ENCODE measurements around the gene SSTR5.
"Not testable (repeated sequence)": the region's sequence is repeated elsewhere in the genome, so short reads cannot be mapped to it uniquely, and the experiment has no call there.

Gene SSTR5

GRCh38 chr16:1076801-1077576 is 4.4 kb downstream of the SSTR5 start:
- DNase-seq, result no peak

DNA sequence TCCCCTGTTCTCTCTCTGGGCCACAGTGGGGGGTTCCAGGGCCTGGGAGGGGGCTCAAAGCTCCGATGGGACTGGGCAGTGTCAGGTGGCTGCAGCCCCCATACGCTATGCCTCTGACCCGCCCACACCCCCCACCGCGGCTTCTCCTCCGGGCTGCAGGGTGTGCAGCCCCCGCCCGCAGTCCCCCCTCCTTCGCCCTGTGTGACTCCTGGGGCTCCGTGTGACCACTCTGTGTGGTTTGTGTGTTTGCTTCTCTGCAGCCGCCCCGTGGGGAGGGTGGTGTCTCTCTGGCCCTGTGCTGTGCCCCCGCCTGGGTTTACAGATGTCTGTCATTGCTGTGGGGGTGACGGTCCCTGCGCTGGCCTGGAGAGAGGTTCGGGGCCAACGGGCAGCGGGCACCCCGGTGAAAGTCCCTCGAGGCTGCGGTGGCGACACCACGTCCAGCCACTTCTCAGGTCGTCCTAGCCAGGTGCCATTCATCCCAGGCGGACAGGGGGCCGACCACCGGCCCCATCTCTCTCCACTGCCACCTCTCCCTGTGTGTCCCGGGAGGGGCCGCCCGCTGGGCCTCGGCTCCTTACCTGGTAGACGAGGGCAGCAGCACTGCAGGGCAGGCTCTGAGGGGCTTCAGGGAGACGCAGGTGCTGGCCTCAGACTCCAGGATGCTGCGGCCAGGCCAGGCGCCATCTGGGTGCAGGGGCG is 5.5 kb downstream of the SSTR5 start:
- no peak for DNase-seq

DNA sequence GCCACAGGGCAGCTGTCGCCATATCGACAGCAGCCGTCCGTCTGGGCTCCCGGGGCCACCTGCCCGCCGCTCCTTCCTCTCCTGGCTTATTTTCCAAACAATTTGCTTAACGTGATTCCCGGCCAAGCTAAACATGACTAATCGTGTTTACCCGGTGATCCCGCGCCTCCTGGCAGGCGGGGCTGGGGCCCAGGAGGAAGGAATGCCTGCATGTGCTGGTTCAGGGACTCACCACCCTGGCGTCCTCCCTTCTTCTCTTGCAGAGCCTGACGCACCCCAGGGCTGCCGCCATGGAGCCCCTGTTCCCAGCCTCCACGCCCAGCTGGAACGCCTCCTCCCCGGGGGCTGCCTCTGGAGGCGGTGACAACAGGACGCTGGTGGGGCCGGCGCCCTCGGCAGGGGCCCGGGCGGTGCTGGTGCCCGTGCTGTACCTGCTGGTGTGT is 6.1 kb downstream of the SSTR5 start:
- DNase-seq, result no peak

- no peak for DNase-seq
These were observed 6.8 kb downstream of the SSTR5 start for GRCh38 chr16:1079341-1079740.

DNA sequence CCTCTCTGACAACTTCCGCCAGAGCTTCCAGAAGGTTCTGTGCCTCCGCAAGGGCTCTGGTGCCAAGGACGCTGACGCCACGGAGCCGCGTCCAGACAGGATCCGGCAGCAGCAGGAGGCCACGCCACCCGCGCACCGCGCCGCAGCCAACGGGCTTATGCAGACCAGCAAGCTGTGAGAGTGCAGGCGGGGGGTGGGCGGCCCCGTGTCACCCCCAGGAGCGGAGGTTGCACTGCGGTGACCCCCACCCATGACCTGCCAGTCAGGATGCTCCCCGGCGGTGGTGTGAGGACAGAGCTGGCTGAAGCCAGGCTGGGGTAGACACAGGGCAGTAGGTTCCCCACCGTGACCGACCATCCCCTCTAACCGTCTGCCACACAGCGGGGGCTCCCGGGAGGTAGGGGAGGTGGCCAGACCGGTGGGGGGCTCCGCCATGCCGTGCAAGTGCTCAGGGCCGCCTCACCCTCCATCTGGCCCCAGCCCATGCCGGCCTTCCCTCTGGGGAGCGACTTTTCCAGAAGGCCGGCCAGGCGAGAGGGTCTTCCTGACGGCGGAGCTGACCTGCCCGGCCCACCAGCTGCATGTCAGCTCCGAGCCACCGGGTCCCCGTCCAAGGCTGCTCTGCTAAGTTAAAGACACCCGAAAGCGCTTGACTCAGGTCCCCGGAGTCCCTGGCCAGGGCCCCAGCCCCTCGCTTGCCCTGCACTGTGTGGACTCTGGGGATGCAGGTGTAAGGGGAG is 7.4 kb downstream of the SSTR5 start:
- DNase-seq, result no peak

GRCh38 chr16:1080801-1081733 is 8.5 kb downstream of the SSTR5 start:
- no peak for DNase-seq

DNA sequence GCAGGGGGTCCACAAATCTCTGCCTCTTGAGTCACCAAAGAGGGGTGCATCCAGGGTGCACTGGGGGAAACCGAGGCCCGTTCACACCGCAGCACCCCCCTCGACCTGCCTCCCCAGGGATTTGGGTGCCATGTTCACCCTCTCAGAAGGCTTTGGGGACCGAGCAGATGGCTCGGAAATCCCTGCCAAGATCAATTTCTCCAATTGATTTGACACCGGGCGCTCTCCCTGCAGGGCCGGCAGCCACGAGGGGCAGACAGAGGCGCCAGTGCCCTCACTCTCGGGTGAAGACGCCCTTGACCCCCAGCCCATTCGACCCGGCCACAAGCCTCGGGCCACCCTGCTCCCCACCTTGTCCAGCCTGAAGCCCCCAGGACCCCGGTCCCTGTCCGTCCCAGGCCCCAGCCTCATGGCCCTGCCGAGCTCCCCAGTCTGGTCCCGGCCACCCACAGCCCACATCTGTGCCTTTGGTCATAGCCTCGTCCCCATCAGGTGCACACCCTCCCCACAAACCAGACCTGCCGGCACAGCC is 9.3 kb downstream of the SSTR5 start:
- no peak for DNase-seq

DNA sequence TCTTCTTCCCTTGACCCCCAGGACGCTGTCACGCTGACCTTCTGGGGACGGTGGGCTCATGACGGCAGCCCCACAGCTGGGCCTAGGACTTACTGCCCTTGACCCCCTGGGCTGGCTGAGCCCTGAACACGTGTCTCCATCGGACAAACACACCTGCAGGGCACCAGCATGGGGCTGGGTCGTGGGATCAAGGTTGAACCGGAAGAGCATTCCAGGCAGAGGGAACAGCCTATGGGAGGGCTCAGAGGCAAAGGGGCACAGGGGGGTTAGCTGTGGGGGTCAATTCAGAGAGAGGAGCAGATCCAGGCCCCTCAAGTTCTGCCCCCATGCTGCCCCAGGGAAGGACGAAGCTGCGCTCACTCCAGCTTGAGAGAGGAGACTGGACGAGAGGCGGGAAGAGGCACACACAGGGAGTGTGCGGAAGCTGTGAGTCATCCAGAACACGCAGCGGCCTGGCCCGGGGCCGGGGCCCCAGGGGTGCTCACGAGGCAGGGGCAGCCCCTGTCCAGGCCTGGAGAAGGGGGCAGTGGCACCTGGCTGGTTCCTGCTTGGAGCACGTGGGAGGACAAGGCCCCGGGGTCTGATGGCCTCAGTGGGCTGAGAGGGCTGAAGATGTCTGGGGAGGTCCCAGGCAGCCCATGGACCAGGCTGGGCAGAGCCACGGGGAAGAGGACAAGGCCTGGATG is 9.9 kb downstream of the SSTR5 start:
- no peak for DNase-seq

- DNase-seq, result no peak
These were observed 10.6 kb downstream of the SSTR5 start for GRCh38 chr16:1082952-1083675.

GRCh38 chr16:1084971-1085370 is 12.4 kb downstream of the SSTR5 start:
- no peak for DNase-seq

DNA sequence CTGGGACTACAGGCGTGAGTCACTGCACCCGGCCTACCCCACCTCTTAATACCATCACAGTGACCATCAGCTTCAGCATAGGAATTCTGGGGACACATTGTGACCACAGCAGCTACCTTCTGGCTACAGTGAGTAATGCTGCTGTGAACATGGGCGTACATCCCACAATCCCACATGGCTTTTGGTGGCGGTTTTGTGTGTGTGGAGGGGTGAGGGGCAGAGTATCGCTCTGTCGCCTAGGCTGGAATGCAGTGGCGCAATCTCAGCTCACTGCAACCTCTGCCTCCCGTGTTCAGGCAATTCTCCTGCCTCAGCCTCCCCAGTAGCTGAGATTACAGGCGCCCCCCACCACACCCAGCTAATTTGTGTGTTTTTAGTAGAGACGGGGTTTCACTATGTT is 13.9 kb downstream of the SSTR5 start:
- DNase-seq, result not testable (repeated sequence)

DNA sequence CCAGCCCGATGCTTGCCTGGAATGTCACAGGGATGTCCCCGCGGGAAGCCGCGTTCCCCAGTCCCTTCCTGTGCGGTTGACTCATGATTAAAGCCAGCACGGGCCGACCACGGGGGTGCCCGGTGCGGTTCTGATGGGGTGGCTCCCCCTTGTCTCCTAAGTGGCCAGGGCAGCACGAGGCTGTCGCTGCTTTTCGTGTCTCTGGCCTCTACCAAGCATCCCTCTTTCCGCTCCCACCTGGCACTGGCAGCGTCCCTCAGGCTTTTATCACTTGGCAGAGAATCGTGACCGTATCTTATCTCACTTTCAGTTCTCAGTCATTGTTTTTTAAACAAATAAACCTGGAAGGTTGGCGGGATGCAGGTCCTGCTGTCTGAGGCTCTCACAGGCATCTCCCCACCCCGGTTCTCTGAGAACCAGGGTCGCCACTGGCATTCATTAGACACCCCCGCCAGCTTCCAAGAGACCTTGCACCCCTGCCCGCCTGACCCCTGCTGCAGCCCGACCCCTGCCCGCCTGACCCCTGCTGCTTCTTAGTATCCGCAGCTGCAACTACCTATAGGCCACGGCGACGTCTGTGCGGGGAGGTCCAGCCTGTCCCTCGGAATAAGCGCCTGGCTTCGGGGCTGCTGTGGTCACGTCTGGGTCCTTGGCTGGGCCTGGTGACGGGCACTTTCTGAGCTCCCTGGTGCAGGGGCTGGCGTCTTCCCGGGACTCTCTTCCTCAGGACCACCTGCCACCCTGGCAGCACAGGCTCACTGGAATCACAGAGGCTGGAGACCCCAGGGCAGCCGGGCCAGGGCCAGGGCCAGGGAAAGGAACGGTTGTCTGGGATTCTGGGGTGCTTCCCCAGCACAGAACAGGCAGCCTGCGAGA is 16.0 kb downstream of the SSTR5 start:
- DNase-seq, result no peak

DNA sequence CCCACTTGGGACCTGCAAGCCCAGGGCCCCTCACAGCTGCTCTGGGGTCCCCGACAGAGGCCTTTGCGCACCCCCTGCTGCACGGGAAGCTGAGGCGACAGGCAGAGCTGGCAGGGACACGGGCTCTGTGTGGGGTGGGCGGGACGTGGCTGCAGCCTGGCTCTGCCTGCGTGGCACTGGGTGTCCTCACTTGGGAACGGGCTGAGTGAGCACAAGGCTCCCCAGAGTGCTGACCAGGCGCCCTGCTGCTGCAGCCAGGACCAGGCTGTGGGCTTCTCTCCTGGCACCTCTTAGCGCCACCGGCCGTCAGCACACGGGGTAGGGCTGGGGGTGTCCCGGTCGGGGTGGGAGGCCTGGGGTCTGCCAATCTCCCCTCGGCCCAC is 16.9 kb downstream of the SSTR5 start:
- DNase-seq, result no peak

- DNase-seq, result no peak
These were observed 17.5 kb downstream of the SSTR5 start for GRCh38 chr16:1089822-1090619.

- no peak for DNase-seq
These were observed 18.4 kb downstream of the SSTR5 start for GRCh38 chr16:1090620-1091587.

- DNase-seq, result no peak
These were observed 19.5 kb downstream of the SSTR5 start for GRCh38 chr16:1091992-1092552.

DNA sequence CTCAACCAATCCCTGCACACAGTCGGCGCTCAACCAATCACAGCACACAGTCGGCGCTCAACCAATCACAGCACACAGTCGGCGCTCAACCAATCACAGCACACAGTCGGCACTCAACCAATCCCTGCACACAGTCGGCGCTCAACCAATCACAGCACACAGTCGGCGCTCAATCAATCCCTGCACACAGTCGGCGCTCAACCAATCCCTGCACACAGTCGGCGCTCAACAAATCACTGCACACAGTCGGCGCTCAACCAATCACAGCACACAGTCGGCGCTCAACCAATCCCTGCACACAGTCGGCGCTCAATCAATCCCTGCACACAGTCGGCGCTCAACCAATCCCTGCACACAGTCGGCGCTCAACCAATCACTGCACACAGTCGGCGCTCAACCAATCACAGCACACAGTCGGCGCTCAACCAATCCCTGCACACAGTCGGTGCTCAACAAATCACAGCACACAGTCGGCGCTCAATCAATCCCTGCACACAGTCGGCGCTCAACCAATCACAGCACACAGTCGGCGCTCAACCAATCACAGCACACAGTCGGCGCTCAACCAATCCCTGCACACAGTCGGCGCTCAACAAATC is 20.2 kb downstream of the SSTR5 start:
- DNase-seq, result not testable (repeated sequence)

All from NCI-H2107 (cell line).